HEK293 (cell line): Measurements from ENCODE around the gene RAC2.

Experiments used
- CTCF ChIP-seq: fragments of 450-650 bp; formaldehyde crosslinking; IDR thresholded peaks from 2 replicates; pipeline ENCODE4 v1.5.1; 2016; ENCODE audit warnings: missing biosample characterization, missing genetic modification characterization
- FEZF1 ChIP-seq: fragments of 450-650 bp; formaldehyde crosslinking; IDR thresholded peaks from 2 replicates; pipeline ENCODE4 v1.5.1; 2016; ENCODE audit warnings: missing biosample characterization, missing genetic modification characterization
- KLF8 ChIP-seq: fragments of 450-650 bp; formaldehyde crosslinking; IDR thresholded peaks from 2 replicates; pipeline ENCODE4 v1.5.1; 2016; ENCODE audit warnings: missing biosample characterization, missing genetic modification characterization
- ZEB2 ChIP-seq: fragments of 450-650 bp; formaldehyde crosslinking; IDR thresholded peaks from 2 replicates; pipeline ENCODE4 v1.5.1; 2016; ENCODE audit warnings: missing biosample characterization, missing genetic modification characterization
- ZNF114 ChIP-seq: fragments of 450-650 bp; formaldehyde crosslinking; IDR thresholded peaks from 2 replicates; pipeline ENCODE4 v1.5.0; 2017; ENCODE audit warnings: missing biosample characterization, missing genetic modification characterization
- ZNF132 ChIP-seq: fragments of 450-650 bp; formaldehyde crosslinking; IDR thresholded peaks from 2 replicates; pipeline ENCODE4 v1.5.1; 2017; ENCODE audit warnings: missing biosample characterization, missing genetic modification characterization, borderline replicate concordance
- ZNF138 ChIP-seq: fragments of 450-650 bp; formaldehyde crosslinking; IDR thresholded peaks from 2 replicates; pipeline ENCODE4 v1.5.1; 2016; ENCODE audit warnings: missing biosample characterization, missing genetic modification characterization, borderline replicate concordance
- ZNF174 ChIP-seq: fragments of 450-650 bp; formaldehyde crosslinking; IDR thresholded peaks from 2 replicates; pipeline ENCODE4 v1.5.0; 2017; ENCODE audit warnings: missing biosample characterization, mild to moderate bottlenecking, missing genetic modification characterization
- ZNF23 ChIP-seq: fragments of 450-650 bp; formaldehyde crosslinking; IDR thresholded peaks from 2 replicates; pipeline ENCODE4 v1.5.1; 2016; ENCODE audit warnings: missing biosample characterization, missing genetic modification characterization, borderline replicate concordance
- ZNF341 ChIP-seq: fragments of 450-650 bp; formaldehyde crosslinking; IDR thresholded peaks from 2 replicates; pipeline ENCODE4; 2016; ENCODE audit warnings: low read depth, missing biosample characterization, missing genetic modification characterization
- ZNF623 ChIP-seq: fragments of 450-650 bp; formaldehyde crosslinking; IDR thresholded peaks from 2 replicates; pipeline ENCODE4 v1.5.1; 2016; ENCODE audit warnings: missing biosample characterization, missing genetic modification characterization

DNA sequence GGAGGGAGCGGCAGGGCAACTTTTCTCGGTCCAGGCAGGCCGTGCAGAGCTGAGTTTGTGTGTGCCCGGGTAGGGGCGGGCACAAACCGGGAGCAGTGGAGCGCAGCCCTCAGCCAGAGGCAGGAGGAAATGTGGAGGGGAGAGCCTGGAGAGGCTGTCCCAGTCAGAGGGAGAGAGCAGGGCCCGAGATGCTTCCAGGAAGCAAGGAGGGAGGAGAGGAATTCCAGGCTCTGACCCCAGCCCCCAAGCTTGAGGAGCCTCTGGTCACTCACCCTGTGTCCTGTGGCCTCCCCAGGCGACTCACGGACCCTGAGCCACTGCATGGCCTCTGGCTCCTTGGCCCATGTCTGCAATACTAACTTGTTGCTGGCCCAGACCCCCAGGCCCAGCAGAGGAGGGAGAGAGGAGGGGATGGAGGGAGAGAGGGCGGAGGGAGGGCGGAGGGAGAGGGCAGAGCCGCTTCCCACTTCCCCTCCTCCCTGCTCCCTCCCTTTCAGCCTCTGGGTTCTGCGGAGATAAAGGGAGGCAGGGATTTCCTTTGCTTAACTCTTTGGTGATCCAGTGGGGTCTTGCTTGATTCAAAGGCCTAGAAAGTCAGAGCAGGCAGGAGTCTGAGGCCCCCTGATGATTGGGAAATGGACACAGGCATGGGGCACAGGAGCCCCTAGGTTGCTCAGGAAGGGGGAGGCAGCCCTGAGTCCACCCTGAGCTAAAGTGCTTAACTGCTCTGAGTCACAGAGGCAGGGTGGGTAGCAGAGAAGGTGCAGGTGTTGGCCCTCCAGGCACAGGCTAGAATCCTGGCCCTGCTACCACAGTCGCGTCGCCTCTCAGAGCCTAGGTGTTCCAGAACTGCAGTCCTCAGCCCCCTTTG is 55.9 kb downstream of the RAC2 start, which contains the start of gene C1QTNF6:
- TF ChIP-seq CTCF (tag by site-specific recombination) (no peak), ZNF138 (tag by site-specific recombination) (no peak), ZEB2 (tag by site-specific recombination) (no peak), ZNF174 (no peak), ZNF623 (tag by site-specific recombination) (no peak), ZNF341 (peak; percentile 92), ZNF132 (no peak), ZNF114 (tag by site-specific recombination) (no peak), KLF8 (tag by site-specific recombination) (no peak), ZNF23 (no peak), FEZF1 (tag by site-specific recombination) (no peak)
